ENCODE results near the gene APOBEC3B. TPM values are rescaled to one million over a fixed set of nuclear protein-coding genes. Genes with fewer than 3 reads are reported as not detected.

The APOBEC3B gene
- polyA plus RNA-seq, 1 of the 3 experiments (the other 2 are of a cell fraction): not detected

DNA sequence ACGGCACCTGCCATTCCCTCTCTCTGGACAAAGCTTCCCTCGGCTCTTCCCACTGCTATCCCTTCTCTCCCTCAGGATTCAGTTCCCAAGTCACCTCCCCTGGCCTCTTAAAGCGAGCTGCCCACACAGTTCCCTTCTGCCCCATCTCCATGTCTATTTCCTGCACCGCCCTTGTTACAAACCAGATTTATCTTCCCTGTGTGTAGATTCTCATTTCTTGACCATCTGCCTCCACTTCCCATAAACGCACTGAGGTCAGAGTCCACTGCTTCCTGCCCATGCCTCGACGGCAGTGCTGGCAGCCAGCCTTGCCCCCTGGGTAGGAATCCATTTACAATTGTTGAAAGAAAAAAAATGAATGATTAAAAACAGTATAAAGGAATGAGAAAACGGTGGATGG, 11.6 kb upstream of the APOBEC3B start:
- POLR2A ChIA-PET: no interaction called here
- Histone ChIP-seq H3K9me3 (no peaks in the 10 kb centered on the region), H2AFZ (ENCODE audit: low read depth) (no peak overlapping the region), H3K9me2 (no peaks in the 10 kb centered on the region), H3K9ac (no peak overlapping the region), H3K36me3 (replicated peaks in 1 of 2; ENCODE audit: control insufficient read depth in 1 of 2, insufficient read depth in 2 of 2, low read length in 1 of 2) (no peaks in the 10 kb centered on the region), H3K4me2 (no peak overlapping the region), H3K4me3 (ENCODE audit: low read depth in 2 of 2, low read length in 1 of 2) (no peak overlapping the region), H3K4me1 (ENCODE audit: control insufficient read depth in 1 of 2, insufficient read depth in 2 of 2, low read depth in 1 of 2, low read length in 1 of 2) (no peaks in the 10 kb centered on the region), H4K20me1 (ENCODE audit: insufficient read depth) (no peaks in the 10 kb centered on the region), H3K27ac (ENCODE audit: low read depth in 2 of 2, low read length in 1 of 2) (no peak overlapping the region), H3K27me3 (ENCODE audit: insufficient read depth) (no peaks in the 10 kb centered on the region), H3K79me2 (ENCODE audit: insufficient read depth) (no peaks in the 10 kb centered on the region), H3F3A (replicated peaks; ENCODE audit: insufficient read depth) (no peaks in the 10 kb centered on the region)
- no peak for DNase-seq
- CTCF ChIA-PET: no interaction called here
- TF ChIP-seq FOXM1 (IDR thresholded peaks at IDR 0.05; ENCODE audit: low read depth) (no peak), EZH2phosphoT487 (IDR thresholded peaks at IDR 0.05; ENCODE audit: borderline replicate concordance, low read depth) (no peak), TAF1 (IDR thresholded peaks at IDR 0.05; ENCODE audit: borderline replicate concordance, low read depth, low read length) (no peak)
- WGBS (ENCODE audit: low lambda C conversion rate): no CpG with 5 or more reads among the region's 8 CpGs

DNA sequence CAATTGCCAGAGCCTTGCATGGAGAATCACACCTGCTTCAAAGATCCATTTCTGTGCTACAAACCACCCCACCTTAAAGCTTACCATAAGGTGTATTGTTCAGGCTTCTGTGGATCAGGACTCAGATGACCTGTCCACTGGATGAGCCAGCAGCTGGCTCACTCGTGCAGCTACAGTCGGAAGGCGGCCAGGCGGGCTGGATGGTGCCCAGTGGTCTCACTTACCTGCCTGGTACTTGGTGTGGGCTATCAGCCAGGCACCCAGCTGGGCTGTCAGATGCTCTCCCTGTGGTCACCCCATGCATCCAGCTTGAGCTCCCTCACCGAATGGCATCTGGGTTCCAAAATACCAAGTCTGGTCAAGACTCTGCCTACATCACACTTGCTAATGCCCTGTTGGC, 10.9 kb upstream of the APOBEC3B start:
- H3K27ac ChIP-seq (ENCODE audit: low read depth in 2 of 2, low read length in 1 of 2): no peak overlapping the region
- H2AFZ ChIP-seq (ENCODE audit: low read depth): no peak overlapping the region
- H3K36me3 ChIP-seq (replicated peaks in 1 of 2; ENCODE audit: control insufficient read depth in 1 of 2, insufficient read depth in 2 of 2, low read length in 1 of 2): no peaks in the 10 kb centered on the region
- H3K79me2 ChIP-seq (ENCODE audit: insufficient read depth): no peaks in the 10 kb centered on the region
- H3K4me2 ChIP-seq: no peak overlapping the region
- no peak overlapping the region for H3K4me3 ChIP-seq (ENCODE audit: low read depth in 2 of 2, low read length in 1 of 2)
- no peaks in the 10 kb centered on the region for H3F3A ChIP-seq (replicated peaks; ENCODE audit: insufficient read depth)
- H3K9me2 ChIP-seq: no peaks in the 10 kb centered on the region
- no peak overlapping the region for H3K9ac ChIP-seq
- no peaks in the 10 kb centered on the region for H3K4me1 ChIP-seq (ENCODE audit: control insufficient read depth in 1 of 2, insufficient read depth in 2 of 2, low read depth in 1 of 2, low read length in 1 of 2)
- CTCF ChIA-PET: no interaction called here
- no CpG with 5 or more reads among the region's 5 CpGs for WGBS (ENCODE audit: low lambda C conversion rate)
- POLR2A ChIA-PET: no interaction called here
- TF ChIP-seq, protein P1, sequence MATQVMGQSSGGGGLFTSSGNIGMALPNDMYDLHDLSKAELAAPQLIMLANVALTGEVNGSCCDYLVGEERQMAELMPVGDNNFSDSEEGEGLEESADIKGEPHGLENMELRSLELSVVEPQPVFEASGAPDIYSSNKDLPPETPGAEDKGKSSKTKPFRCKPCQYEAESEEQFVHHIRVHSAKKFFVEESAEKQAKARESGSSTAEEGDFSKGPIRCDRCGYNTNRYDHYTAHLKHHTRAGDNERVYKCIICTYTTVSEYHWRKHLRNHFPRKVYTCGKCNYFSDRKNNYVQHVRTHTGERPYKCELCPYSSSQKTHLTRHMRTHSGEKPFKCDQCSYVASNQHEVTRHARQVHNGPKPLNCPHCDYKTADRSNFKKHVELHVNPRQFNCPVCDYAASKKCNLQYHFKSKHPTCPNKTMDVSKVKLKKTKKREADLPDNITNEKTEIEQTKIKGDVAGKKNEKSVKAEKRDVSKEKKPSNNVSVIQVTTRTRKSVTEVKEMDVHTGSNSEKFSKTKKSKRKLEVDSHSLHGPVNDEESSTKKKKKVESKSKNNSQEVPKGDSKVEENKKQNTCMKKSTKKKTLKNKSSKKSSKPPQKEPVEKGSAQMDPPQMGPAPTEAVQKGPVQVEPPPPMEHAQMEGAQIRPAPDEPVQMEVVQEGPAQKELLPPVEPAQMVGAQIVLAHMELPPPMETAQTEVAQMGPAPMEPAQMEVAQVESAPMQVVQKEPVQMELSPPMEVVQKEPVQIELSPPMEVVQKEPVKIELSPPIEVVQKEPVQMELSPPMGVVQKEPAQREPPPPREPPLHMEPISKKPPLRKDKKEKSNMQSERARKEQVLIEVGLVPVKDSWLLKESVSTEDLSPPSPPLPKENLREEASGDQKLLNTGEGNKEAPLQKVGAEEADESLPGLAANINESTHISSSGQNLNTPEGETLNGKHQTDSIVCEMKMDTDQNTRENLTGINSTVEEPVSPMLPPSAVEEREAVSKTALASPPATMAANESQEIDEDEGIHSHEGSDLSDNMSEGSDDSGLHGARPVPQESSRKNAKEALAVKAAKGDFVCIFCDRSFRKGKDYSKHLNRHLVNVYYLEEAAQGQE (IDR thresholded peaks at IDR 0.05; ENCODE audit: low read depth, low read length): no peak
- TF ChIP-seq, protein P2, sequence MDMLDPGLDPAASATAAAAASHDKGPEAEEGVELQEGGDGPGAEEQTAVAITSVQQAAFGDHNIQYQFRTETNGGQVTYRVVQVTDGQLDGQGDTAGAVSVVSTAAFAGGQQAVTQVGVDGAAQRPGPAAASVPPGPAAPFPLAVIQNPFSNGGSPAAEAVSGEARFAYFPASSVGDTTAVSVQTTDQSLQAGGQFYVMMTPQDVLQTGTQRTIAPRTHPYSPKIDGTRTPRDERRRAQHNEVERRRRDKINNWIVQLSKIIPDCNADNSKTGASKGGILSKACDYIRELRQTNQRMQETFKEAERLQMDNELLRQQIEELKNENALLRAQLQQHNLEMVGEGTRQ (IDR thresholded peaks at IDR 0.05; ENCODE audit: borderline replicate concordance, low read depth, low read length): no peak
- TF ChIP-seq RXRA (IDR thresholded peaks at IDR 0.05; ENCODE audit: borderline replicate concordance, low read depth): no peak
- no peak for TF ChIP-seq RFX5 (IDR thresholded peaks at IDR 0.05; ENCODE audit: low read length)
- TF ChIP-seq, protein P3, sequence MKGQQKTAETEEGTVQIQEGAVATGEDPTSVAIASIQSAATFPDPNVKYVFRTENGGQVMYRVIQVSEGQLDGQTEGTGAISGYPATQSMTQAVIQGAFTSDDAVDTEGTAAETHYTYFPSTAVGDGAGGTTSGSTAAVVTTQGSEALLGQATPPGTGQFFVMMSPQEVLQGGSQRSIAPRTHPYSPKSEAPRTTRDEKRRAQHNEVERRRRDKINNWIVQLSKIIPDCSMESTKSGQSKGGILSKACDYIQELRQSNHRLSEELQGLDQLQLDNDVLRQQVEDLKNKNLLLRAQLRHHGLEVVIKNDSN (IDR thresholded peaks at IDR 0.05; ENCODE audit: borderline replicate concordance, low read depth): no peak
- TF ChIP-seq JUND (IDR thresholded peaks at IDR 0.05): no peak
- no peak for TF ChIP-seq MXI1 (IDR thresholded peaks at IDR 0.05; ENCODE audit: low read depth, low read length)
- no peak for TF ChIP-seq MEF2A (IDR thresholded peaks at IDR 0.05; ENCODE audit: borderline replicate concordance, low read depth)
- TF ChIP-seq RCOR1 (IDR thresholded peaks at IDR 0.05; ENCODE audit: low read length): no peak
- TF ChIP-seq, protein P4, sequence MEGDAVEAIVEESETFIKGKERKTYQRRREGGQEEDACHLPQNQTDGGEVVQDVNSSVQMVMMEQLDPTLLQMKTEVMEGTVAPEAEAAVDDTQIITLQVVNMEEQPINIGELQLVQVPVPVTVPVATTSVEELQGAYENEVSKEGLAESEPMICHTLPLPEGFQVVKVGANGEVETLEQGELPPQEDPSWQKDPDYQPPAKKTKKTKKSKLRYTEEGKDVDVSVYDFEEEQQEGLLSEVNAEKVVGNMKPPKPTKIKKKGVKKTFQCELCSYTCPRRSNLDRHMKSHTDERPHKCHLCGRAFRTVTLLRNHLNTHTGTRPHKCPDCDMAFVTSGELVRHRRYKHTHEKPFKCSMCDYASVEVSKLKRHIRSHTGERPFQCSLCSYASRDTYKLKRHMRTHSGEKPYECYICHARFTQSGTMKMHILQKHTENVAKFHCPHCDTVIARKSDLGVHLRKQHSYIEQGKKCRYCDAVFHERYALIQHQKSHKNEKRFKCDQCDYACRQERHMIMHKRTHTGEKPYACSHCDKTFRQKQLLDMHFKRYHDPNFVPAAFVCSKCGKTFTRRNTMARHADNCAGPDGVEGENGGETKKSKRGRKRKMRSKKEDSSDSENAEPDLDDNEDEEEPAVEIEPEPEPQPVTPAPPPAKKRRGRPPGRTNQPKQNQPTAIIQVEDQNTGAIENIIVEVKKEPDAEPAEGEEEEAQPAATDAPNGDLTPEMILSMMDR (IDR thresholded peaks at IDR 0.05): no peak
- TF ChIP-seq SMC3 (IDR thresholded peaks at IDR 0.05; ENCODE audit: low read depth, low read length): no peak
- TF ChIP-seq ELF1 (IDR thresholded peaks at IDR 0.05): no peak
- TF ChIP-seq, protein P5, sequence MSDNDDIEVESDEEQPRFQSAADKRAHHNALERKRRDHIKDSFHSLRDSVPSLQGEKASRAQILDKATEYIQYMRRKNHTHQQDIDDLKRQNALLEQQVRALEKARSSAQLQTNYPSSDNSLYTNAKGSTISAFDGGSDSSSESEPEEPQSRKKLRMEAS (IDR thresholded peaks at IDR 0.05; ENCODE audit: low read depth): no peak
- TF ChIP-seq CHD2 (IDR thresholded peaks at IDR 0.05; ENCODE audit: low read length, partially characterized antibody): no peak
- TF ChIP-seq SIN3A (IDR thresholded peaks at IDR 0.05; ENCODE audit: borderline replicate concordance, low read depth, low read length): no peak
- no peaks in the 10 kb centered on the region for H3K9me3 ChIP-seq
- no peaks in the 10 kb centered on the region for H4K20me1 ChIP-seq (ENCODE audit: insufficient read depth)
- DNase-seq: no peak
- no peaks in the 10 kb centered on the region for H3K27me3 ChIP-seq (ENCODE audit: insufficient read depth)
